Stimulated activated CD4-positive, alpha-beta T cell treated with anti-CD3 and anti-CD28 coated beads, Interleukin-4, amount 100 ng/mL, for 24 hours (primary cell): ENCODE data around the gene IDE.
"Not testable (repeated sequence)": the region's sequence is repeated elsewhere in the genome, so short reads cannot be mapped to it uniquely, and the experiment has no call there.

Experiments used
- DNase-seq: peaks from one replicate; pipeline ENCODE4 v3.0.0-alpha.2; 2020

The IDE gene

GRCh38 chr10:92483539-92483938 is 90.4 kb downstream of the IDE start:
- DNase-seq: no peak

GRCh38 chr10:92480413-92480812 is 93.5 kb downstream of the IDE start:
- DNase-seq: no peak

- DNase-seq: no peak
These were observed 94.3 kb downstream of the IDE start for GRCh38 chr10:92479547-92479946.

- no peak for DNase-seq
These were observed 95.4 kb downstream of the IDE start for GRCh38 chr10:92478536-92478935.

- no peak for DNase-seq
These were observed 98.5 kb downstream of the IDE start for GRCh38 chr10:92475357-92475868.

GRCh38 chr10:92470026-92470425 is 103.9 kb downstream of the IDE start:
- no peak for DNase-seq

GRCh38 chr10:92464364-92464763 is 109.5 kb downstream of the IDE start:
- DNase-seq: no peak

- DNase-seq: no peak
These were observed 110.3 kb downstream of the IDE start for GRCh38 chr10:92463582-92463981.

GRCh38 chr10:92454955-92455354 is 118.9 kb downstream of the IDE start:
- DNase-seq: not testable (repeated sequence)

- no peak for DNase-seq
These were observed 121.6 kb downstream of the IDE start for GRCh38 chr10:92452313-92452712.

GRCh38 chr10:92451431-92451830 is 122.5 kb downstream of the IDE start:
- no peak for DNase-seq

GRCh38 chr10:92450896-92451295 is 123.0 kb downstream of the IDE start:
- no peak for DNase-seq

GRCh38 chr10:92440578-92440977 is 133.3 kb downstream of the IDE start:
- no peak for DNase-seq

- DNase-seq: no peak
These were observed 135.7 kb downstream of the IDE start for GRCh38 chr10:92438220-92438619.

- no peak for DNase-seq
These were observed 137.3 kb downstream of the IDE start for GRCh38 chr10:92436611-92437010.

- not testable (repeated sequence) for DNase-seq
These were observed 137.8 kb downstream of the IDE start for GRCh38 chr10:92436065-92436464.

GRCh38 chr10:92434385-92434784 is 139.5 kb downstream of the IDE start:
- DNase-seq: no peak

GRCh38 chr10:92432596-92432995 is 141.3 kb downstream of the IDE start:
- DNase-seq: no peak

GRCh38 chr10:92430103-92430502 is 143.8 kb downstream of the IDE start:
- no peak for DNase-seq

- DNase-seq: no peak
These were observed 152.3 kb downstream of the IDE start for GRCh38 chr10:92421550-92421949.

GRCh38 chr10:92420546-92421275 is 153.2 kb downstream of the IDE start:
- no peak for DNase-seq

GRCh38 chr10:92419740-92420545 is 153.9 kb downstream of the IDE start:
- no peak for DNase-seq

GRCh38 chr10:92418891-92419290 is 155.0 kb downstream of the IDE start:
- no peak for DNase-seq

- DNase-seq: no peak
These were observed 155.7 kb downstream of the IDE start for GRCh38 chr10:92418221-92418620.
